ENCODE results near the gene TMEM270. TPM values are rescaled to one million over a fixed set of nuclear protein-coding genes. Genes with fewer than 3 reads are reported as not detected.

Gene TMEM270
- total RNA-seq, 1 experiment from 2014 or later: 0.72 TPM

DNA sequence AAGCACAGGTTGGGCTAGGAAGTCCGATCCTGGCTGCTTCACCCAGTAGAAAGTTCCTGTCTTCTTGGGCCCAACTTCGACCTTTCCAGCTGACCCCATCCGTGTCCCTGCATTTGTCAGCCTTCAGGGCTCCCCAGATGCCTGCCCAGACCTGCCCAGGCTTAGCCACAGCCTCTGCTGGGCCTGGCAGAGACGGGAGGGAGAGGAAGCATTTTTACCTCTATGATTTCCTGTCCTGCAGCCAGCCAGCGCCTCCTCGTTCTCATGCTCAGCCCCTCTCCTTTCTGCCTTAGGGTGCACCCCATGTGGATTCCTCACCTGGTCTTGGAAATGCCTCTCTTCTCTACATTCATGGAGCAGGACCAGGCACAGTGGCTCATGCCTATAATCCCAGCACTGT is 22.3 kb upstream of the TMEM270 start:
- no peaks in the 10 kb centered on the region for H3K27me3 ChIP-seq (ENCODE audit: control insufficient read depth, insufficient read depth, low read length)
- peaks cover 22% of the 10 kb centered on the region for H3K4me1 ChIP-seq (ENCODE audit: control insufficient read depth, insufficient read depth, low read length)
- CTCF ChIA-PET: no interaction called here
- no peak for TF ChIP-seq TCF7L2 (IDR thresholded peaks at IDR 0.05; ENCODE audit: low read depth, low read length)
- TF ChIP-seq, protein P1, sequence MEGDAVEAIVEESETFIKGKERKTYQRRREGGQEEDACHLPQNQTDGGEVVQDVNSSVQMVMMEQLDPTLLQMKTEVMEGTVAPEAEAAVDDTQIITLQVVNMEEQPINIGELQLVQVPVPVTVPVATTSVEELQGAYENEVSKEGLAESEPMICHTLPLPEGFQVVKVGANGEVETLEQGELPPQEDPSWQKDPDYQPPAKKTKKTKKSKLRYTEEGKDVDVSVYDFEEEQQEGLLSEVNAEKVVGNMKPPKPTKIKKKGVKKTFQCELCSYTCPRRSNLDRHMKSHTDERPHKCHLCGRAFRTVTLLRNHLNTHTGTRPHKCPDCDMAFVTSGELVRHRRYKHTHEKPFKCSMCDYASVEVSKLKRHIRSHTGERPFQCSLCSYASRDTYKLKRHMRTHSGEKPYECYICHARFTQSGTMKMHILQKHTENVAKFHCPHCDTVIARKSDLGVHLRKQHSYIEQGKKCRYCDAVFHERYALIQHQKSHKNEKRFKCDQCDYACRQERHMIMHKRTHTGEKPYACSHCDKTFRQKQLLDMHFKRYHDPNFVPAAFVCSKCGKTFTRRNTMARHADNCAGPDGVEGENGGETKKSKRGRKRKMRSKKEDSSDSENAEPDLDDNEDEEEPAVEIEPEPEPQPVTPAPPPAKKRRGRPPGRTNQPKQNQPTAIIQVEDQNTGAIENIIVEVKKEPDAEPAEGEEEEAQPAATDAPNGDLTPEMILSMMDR (IDR thresholded peaks at IDR 0.05): no peak
- TF ChIP-seq, protein P2, sequence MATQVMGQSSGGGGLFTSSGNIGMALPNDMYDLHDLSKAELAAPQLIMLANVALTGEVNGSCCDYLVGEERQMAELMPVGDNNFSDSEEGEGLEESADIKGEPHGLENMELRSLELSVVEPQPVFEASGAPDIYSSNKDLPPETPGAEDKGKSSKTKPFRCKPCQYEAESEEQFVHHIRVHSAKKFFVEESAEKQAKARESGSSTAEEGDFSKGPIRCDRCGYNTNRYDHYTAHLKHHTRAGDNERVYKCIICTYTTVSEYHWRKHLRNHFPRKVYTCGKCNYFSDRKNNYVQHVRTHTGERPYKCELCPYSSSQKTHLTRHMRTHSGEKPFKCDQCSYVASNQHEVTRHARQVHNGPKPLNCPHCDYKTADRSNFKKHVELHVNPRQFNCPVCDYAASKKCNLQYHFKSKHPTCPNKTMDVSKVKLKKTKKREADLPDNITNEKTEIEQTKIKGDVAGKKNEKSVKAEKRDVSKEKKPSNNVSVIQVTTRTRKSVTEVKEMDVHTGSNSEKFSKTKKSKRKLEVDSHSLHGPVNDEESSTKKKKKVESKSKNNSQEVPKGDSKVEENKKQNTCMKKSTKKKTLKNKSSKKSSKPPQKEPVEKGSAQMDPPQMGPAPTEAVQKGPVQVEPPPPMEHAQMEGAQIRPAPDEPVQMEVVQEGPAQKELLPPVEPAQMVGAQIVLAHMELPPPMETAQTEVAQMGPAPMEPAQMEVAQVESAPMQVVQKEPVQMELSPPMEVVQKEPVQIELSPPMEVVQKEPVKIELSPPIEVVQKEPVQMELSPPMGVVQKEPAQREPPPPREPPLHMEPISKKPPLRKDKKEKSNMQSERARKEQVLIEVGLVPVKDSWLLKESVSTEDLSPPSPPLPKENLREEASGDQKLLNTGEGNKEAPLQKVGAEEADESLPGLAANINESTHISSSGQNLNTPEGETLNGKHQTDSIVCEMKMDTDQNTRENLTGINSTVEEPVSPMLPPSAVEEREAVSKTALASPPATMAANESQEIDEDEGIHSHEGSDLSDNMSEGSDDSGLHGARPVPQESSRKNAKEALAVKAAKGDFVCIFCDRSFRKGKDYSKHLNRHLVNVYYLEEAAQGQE (IDR thresholded peaks at IDR 0.05; ENCODE audit: insufficient read depth in 1 of 2, low read depth in 2 of 2, low read length in 1 of 2): no peak
- no peak for TF ChIP-seq POLR2AphosphoS5 (IDR thresholded peaks at IDR 0.05; ENCODE audit: low read depth, low read length)
- no peak for TF ChIP-seq SIN3A (IDR thresholded peaks at IDR 0.05; ENCODE audit: borderline replicate concordance, insufficient read depth, low read depth, low read length)
- ATAC-seq (no peak; the same call in 1 of the 2 replicates), DNase-seq (ENCODE audit: low read depth, low spot score) (no peak)
- BruUV-seq (replicated peaks): no TSS peak
- intact Hi-C loops (cut with micrococcal nuclease; ENCODE audit: unreplicated experiment): no loop called here
- no peaks in the 10 kb centered on the region; the same call in 1 of the 2 replicates for H3K36me3 ChIP-seq (ENCODE audit: control insufficient read depth, insufficient read depth, low read length)
- POLR2A ChIA-PET: no interaction called here
- H3K4me3 ChIP-seq (ENCODE audit: low read depth in 2 of 2, low read length in 2 of 2): no peak overlapping the region
- H3K27ac ChIP-seq (ENCODE audit: low read length): peak overlapping the region; percentile 42
- in situ Hi-C loops (cut with HindIII; ENCODE audit: low pct_unique_long_range_greater_than_20kb, low sequenced_read_pairs): no loop called here
- no peaks in the 10 kb centered on the region for H3K9me3 ChIP-seq (ENCODE audit: control insufficient read depth, insufficient read depth, low read depth, low read length)

DNA sequence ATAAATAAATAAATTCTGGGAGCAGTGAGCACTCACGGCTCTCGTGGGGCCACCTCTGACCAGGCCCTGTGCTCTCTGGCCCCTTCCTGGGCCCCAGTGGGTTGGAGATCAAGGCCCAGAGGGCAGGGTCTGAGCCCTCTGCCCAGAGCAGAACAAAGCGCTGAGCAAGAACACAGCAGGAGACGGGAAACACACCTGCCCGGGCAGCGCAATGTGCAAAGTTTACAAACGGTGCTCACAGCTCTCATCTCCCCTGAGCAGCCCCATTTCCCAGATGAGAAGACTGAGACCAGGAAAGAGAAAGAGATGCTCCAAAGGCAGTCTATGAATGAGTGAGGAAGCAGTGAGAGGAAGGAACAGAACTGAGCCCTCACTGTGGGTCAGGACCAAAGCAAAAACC is 21.7 kb upstream of the TMEM270 start:
- intact Hi-C loops (cut with micrococcal nuclease; ENCODE audit: unreplicated experiment): no loop called here
- H3K4me1 ChIP-seq (ENCODE audit: control insufficient read depth, insufficient read depth, low read length): peaks cover 21% of the 10 kb centered on the region
- no peak overlapping the region for H3K4me3 ChIP-seq (ENCODE audit: low read depth in 2 of 2, low read length in 2 of 2)
- ChIA-PET POLR2A (no interaction called here), CTCF (interaction anchor here (0.6 to 0.8 kb wide), 3 partner anchors 10 to 216 kb away, joined by 3 to 12 read pairs (median 4); no protein-coding TSS in a partner anchor)
- in situ Hi-C loops (cut with HindIII; ENCODE audit: low pct_unique_long_range_greater_than_20kb, low sequenced_read_pairs): no loop called here
- no peaks in the 10 kb centered on the region for H3K27me3 ChIP-seq (ENCODE audit: control insufficient read depth, insufficient read depth, low read length)
- no peak for DNase-seq (ENCODE audit: low read depth, low spot score)
- no peaks in the 10 kb centered on the region; the same call in 1 of the 2 replicates for H3K36me3 ChIP-seq (ENCODE audit: control insufficient read depth, insufficient read depth, low read length)
- TF ChIP-seq POLR2AphosphoS5 (IDR thresholded peaks at IDR 0.05; ENCODE audit: low read depth, low read length) (no peak), TCF7L2 (IDR thresholded peaks at IDR 0.05; ENCODE audit: low read depth, low read length) (no peak), SIN3A (IDR thresholded peaks at IDR 0.05; ENCODE audit: borderline replicate concordance, insufficient read depth, low read depth, low read length) (no peak)
- TF ChIP-seq, protein P2 (IDR thresholded peaks at IDR 0.05; ENCODE audit: insufficient read depth in 1 of 2, low read depth in 2 of 2, low read length in 1 of 2): no peak
- TF ChIP-seq, protein P1 (IDR thresholded peaks at IDR 0.05): no peak
- peak overlapping the region; percentile 65 for H3K27ac ChIP-seq (ENCODE audit: low read length)
- ATAC-seq: no peak
- BruUV-seq (replicated peaks): no TSS peak
- no peaks in the 10 kb centered on the region for H3K9me3 ChIP-seq (ENCODE audit: control insufficient read depth, insufficient read depth, low read depth, low read length)

Measured in Panc1 (cell line).